GM13977 (cell line): ENCODE results near the gene SMOC1.

ENCODE experiments used
- DNase-seq: peaks from one replicate; pipeline ENCODE4 v3.0.0; 2012; ENCODE audit warnings: low spot score
- CTCF ChIP-seq: IDR thresholded peaks from 2 replicates; pipeline ENCODE4 v1.5.1; 2012; ENCODE audit warnings: mild to moderate bottlenecking, control low read depth; ENCODE audit not compliant: insufficient read depth; ENCODE audit errors: extremely low read depth, missing control alignments
- in situ Hi-C: fragments of 300-500 bp; cut with MboI; formaldehyde crosslinking; loops from one replicate; pipeline ENCODE4 v1.12.0; 2022; ENCODE audit warnings: low sequenced_read_pairs, low pct_unique_long_range_greater_than_20kb, mixed read lengths, inconsistent platforms; ENCODE audit not compliant: unreplicated experiment

The SMOC1 gene

GRCh38 chr14:70002589-70003346 is 123.6 kb downstream of the SMOC1 start:
- DNase-seq, result no peak
- in situ Hi-C loops, result no loop called here
- TF ChIP-seq CTCF, result no peak

DNA sequence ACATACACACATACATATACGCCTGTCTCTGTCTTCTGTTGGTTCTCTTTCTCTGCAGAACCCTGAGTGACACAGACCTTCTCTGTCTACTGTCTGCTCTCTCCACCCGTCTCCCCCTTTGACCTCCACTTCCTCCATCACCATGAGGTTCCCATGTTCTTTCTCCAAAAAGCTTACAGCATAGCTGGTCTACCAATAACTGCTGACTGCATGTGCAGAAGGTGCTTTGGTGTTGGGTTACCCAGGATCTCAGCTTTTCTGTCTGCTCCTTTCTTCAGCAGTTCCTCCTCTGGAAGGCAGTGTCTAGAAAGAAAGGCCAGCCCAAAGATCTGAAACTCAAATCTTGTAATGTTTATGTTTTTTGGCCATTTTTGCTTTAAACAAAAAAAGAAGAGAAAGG is 125.6 kb downstream of the SMOC1 start:
- DNase-seq, result no peak
- TF ChIP-seq CTCF, result no peak
- in situ Hi-C loops, result no loop called here

GRCh38 chr14:70005281-70005805 is 126.1 kb downstream of the SMOC1 start:
- in situ Hi-C loops, result no loop called here
- no peak for DNase-seq
- TF ChIP-seq CTCF, result no peak

DNA sequence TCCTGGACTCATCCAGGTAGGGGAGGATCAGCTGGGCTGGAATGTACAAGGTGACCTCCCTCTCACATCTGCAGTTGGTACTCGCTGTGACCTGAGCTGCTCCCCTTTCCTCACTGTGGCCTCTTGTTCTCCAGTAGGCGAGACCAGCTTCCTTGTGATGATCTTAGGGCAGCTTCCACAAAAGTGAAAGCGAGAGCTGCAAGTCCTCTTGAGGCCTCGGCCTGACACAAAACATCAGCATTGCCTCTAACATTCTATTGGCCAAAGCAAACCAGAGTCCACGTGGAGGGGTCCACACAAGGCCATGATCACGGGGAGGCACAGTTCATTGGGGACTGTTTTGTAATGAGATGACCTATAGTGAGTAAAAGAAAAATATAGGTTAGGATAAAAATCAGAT is 127.5 kb downstream of the SMOC1 start:
- in situ Hi-C loops, result no loop called here
- DNase-seq, result no peak
- no peak for TF ChIP-seq CTCF

DNA sequence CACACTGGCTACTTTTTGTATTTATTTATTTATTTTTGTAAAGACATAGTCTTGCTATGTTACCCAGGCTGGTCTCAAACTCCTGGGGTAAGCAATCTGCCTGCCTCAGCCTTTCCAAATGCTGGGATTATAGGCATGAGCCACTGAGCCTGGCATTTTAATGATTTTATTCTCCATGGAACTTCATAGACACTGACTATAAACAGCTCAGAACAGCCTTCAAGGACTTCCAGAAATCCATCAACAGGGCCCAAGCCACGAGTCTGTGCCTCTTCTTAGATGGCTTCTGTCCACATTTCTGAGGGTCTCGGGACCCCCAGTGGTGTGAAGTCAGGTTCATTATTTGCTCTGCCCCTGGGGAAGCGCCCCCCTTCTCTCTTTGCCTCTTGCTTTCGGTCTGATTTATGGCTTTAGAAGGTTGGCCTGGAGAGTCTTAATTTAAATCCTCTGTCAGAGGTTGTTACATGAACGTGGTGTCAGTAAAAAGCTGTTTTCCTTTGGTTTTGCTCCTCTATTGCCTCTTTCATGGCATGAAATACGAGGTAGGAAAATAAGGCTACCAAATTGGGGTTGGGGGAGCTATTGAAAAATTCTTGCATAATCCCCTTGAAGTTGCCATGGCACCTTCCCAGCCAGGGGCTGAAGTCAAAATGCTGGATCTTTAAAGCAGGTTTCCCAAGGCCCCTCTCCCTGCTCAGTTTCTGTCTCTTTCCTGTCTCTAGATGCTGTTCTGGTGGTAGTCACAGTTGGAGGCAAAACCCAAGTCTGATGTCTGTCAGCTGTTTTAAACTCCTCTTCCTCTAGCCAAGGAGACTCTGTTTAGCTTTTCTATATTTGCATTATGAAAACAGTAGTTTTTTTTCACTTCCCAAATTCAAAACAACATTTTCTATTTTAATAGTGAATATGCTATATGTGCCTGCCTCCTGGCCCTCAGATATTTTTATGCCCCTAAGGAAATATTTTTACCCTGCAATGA is 129.4 kb downstream of the SMOC1 start:
- no peak for DNase-seq
- no peak for TF ChIP-seq CTCF
- in situ Hi-C loops, result no loop called here

DNA sequence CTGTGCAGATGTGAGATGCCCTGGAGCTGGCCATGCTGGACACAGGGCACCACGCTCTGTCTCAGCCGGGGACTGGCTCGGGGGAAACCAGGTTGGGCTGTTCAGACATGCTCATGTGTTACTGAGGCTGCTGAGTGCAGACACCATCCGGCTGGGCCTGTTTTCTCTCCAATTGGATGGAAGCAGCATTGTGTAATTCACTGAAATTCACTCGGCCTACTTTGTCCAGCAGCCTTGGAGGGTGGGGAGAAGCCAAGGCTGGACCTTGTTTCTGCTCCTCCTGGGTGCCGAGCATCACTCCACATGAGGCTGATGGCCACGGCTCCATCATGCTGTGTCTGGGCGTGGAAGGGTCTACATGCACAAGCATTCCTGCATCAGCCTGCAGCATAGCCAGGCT is 130.7 kb downstream of the SMOC1 start:
- TF ChIP-seq CTCF, result no peak

More for the DNA sequence above, 130.7 kb downstream of the SMOC1 start:
- DNase-seq, result no peak
- in situ Hi-C loops, result no loop called here
